NCI-H2081 (cell line): Measurements from ENCODE around the gene NATD1.

Experiments
- DNase-seq, 2 experiments: peaks; one replicate each; lab custom pipeline; 2025; lab: John Stamatoyannopoulos, UW

Gene NATD1

DNA sequence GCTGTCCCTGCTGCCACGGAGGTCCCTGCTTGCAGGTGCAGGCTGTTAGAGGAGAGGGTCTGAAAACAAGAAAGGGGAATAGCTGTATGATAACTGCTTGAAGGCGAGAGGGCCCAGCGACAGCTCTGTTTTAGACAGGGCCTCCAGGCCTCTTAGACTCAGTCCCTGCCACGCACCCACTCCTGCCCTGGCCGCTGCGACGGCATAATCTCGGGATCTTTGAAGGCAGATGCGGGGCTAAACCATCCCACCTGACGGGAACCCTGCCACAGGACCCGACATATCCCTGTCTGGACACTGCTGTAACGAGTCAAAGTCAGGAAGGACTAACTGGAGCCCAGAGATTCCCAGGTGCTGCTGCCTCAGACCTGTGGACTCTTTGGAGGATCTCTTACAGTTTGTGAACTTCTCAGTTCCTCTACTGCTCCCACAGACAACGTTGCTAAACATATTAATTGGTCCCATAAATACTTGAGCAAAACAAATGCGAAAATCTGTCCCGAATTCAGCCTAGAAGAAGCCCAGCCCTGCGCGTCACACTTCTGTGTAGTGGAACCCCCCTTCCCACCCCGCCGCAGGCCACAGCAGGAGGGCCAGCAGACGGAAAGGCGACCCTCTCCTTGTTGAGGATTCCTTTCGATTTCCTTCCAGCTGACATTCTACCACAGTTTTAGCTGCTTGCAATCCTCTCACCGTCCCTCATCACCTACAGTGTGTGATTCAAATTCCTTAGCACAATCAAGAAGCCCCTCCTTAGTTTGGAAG, 38.3 kb downstream of the NATD1 start:
- DNase-seq = no peak

GRCh38 chr17:21214015-21214776, 39.0 kb downstream of the NATD1 start, which contains the start of gene TMEM11:
Gene TMEM11 (minus strand): TSS chr17:21214161. CDS start chr17:21214152, 9 bp downstream.
- DNase-seq = peak; percentile 80 to 90

DNA sequence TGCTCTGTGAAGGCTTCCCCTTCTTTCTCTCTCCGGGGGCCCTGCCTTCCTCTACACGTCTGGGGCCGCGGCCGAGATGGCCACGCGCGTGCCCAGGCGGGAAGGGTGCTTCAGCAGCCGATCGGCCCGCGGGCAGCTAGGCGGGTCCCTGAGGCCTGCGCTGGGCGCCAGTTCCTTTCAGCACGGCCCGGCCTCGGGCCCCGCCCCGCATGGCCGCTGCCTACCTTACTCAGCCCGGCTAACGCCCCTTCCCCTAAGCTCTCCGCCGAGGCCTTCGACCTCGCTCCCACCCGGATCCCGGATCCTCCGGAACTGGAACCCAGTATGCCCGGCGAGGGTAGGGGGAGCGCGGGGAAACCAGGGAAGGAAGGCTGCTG, 39.6 kb downstream of the NATD1 start:
- no peak for DNase-seq

- no peak for DNase-seq
These were observed 40.2 kb downstream of the NATD1 start for GRCh38 chr17:21212826-21213637.

DNA sequence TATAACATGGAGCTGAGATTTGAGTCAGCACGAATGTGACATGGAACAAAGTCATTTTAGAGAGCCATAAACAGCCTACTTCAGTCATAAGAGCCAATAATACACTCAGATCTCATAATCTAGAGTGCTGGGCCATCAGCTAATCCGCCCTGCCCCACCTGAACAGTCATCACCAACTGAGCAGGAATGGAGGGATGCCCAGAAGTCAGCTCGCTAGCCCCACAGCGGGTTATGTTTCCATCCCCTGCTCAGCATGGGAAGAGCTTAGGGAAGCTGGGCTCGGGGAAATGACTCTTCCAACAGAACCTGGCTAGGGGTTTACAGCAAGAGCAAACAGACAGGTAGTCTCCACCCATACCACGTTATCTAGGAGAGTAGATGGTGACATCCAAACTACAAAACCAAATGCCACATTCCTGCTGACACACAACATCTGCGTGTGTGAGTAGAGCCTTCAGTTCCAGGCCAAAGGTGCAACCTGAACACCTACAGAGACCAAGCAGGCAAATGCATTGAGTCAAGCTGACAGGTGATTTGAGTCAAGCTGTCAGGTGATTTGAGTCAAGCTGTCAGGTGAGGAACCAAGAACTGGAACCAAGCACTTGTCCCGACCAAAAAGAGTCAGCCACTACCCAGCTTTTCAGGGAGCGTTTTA, 41.3 kb downstream of the NATD1 start:
- no peak for DNase-seq

GRCh38 chr17:21210411-21211076, 42.7 kb downstream of the NATD1 start:
- DNase-seq = no peak

- peak in 1 of 2 experiments; percentile 39 for DNase-seq
These were observed 43.6 kb downstream of the NATD1 start for GRCh38 chr17:21209511-21210175.

GRCh38 chr17:21208352-21208751, 44.9 kb downstream of the NATD1 start:
- no peak for DNase-seq

DNA sequence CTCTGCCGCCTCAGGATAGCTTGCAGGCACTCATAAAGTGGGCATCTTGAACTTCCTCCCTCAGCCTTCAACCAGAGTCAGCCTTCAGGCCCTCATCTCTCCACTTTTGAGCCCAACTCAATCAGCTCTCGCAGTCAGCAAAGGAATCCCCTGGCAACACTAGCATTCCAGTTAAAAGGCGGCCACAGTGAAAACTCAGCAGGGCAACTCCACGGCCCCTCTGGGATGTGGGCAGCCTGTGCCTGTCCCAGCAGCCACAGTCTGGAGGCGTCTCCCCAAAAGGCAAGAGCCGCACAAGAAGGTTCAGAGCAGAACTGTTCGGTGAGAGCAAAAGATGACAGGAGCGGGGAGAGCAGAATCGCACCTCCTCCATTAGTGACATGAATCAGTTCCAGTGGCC, 48.3 kb downstream of the NATD1 start:
- DNase-seq = no peak

GRCh38 chr17:21202512-21202911, 50.7 kb downstream of the NATD1 start:
- DNase-seq = no peak

GRCh38 chr17:21201874-21202273, 51.3 kb downstream of the NATD1 start:
- DNase-seq = no peak

DNA sequence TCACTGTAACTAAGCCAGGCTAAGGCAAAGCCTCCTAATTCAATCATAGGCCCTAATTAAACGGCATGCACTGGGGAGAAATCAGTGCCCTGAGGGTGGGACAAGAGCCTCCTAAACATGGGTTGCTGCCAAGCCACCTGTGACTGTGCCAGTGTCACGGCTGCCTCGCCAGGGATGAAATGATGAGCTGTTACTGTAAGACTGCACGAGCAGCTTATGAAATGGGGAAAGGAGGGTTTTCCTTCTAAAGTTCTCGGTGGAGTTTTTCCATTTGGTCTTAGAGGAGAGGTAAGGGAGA, 52.0 kb downstream of the NATD1 start:
- DNase-seq = peak; percentile 44 to 67

DNA sequence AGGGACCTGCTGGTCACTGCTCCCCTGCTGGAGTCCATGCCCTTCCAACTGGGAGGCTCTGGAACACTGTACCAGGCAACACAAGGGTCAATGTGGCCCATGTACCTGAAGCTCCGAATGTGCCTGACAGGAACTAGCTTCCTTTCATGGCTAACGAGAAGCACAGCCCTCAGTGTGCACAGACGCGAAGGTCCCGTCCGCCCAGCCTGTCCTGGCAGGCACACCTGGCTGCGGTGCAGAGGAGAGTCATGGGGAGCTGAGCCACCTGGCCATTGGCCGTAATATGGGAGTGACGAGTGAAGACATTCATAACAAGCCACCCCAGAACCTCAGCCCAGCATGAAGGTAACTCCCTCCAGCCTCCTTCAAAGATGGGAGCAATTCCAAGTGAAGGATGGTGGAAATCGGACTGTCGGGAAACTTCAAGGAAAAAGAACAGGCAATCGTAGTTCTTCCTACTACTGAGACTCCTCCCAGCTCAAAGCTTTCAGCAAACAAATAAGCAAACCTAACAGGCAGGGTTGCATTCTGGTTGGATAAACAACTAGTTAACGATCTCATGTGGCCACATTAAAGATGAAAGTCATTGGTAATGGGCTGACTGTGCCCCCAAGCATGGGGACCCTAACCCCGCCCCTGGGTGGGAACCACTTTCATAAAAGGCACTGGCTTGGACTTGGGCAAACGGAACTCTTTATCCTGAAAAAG, 52.5 kb downstream of the NATD1 start:
- DNase-seq = no peak

- DNase-seq = no peak
These were observed 53.4 kb downstream of the NATD1 start for GRCh38 chr17:21199856-21200255.

DNA sequence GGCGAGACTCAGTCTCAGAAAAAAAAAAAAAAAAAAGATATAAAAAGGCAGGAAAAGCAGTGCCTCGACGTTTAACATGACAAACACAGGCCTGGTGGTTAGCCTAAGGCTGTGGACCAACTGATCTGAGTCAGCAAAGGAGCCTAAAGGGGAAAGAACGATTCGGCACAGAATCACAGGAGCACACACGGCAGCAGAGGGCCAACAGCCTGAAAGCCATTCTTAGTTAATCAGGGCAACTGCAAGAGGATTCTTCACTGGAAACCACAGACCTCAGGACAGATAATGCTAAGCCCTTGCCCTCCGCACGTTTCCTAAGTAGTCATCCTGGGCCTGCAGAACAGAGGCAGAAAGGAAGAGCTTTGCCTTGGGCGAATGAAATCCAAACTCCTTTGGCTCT, 53.9 kb downstream of the NATD1 start:
- DNase-seq = no peak

- DNase-seq = no peak
These were observed 54.8 kb downstream of the NATD1 start for GRCh38 chr17:21198411-21198810.

GRCh38 chr17:21196126-21196525, 57.1 kb downstream of the NATD1 start:
- no peak for DNase-seq

- DNase-seq = peak in 1 of 2 experiments; percentile 17
These were observed 58.5 kb downstream of the NATD1 start for GRCh38 chr17:21194703-21195102.

GRCh38 chr17:21194226-21194625, 59.0 kb downstream of the NATD1 start:
- no peak for DNase-seq

GRCh38 chr17:21193031-21193430, 60.2 kb downstream of the NATD1 start:
- DNase-seq = peak in 1 of 2 experiments; percentile 80
